Measurements from ENCODE around the gene RIMBP2.
A peak's percentile ranks its signal among the peaks of the same experiment; 100 is the strongest.

The RIMBP2 gene

GRCh38 chr12:130737731-130738130 lies 21.6 kb upstream of the RIMBP2 start:
- no peak for DNase-seq

DNA sequence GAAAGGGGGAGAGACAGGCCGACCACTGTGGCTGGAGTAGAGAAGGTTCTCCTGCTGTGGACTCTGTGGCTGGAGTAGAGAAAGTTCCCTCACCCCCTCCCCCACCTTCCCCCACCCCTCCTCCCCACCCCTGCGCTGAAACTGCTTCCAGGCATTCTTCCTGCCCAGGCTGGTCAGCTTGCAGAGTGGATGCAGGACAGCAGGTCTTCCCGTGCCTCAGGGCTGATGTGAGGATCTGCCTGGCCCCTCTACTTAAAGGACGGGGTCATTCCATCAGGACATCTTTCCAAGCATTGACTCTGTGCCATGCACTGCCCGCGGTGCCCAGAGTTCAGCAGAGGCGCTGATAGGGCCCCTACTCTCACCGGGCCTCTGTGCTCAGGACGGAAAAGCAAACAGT lies 13.2 kb upstream of the RIMBP2 start:
- DNase-seq, result no peak

DNA sequence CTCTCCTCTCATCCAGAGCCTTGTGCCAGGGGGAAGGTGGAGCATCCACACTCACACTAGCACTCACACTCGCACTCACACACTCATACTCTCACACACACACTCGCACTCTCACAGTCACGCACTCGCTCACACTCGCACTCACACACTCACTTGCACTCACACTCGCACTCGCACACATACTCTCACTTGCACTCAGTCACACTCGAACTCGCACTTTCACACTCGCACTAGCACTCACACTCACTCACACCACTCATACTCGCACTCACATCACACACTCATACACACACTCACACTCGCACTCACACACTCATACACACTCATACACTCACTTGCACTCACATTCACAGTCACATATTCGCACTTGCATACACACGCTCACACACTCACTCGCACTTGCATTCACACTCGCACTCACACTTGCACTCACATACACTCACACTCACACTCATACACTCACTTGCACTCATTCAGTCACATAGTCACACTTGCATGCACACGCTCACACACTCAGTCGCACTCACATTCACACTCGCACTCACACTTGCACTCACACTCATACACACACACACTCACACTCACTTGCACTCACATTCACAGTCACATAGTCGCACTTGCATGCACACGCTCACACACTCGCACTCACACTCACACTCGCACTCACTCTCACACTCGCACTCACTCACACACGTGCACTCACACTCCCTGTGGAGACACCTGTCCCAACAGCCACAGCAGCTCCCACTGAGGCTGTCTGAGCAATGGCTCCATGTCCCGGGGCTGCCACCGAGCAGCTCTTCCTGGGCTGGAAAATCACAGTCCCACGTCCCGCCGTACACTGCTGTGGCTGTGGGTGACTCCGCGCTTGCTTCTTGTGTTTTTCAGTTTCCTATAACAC lies 12.3 kb upstream of the RIMBP2 start:
- DNase-seq, result no peak

GRCh38 chr12:130719263-130719859 lies 3.3 kb upstream of the RIMBP2 start:
- no peak for DNase-seq

GRCh38 chr12:130717752-130718151 lies 1.7 kb upstream of the RIMBP2 start:
- DNase-seq, result no peak

- no peak for DNase-seq
These were observed 869 bp upstream of the RIMBP2 start for GRCh38 chr12:130716969-130717366.

- DNase-seq, result peak; percentile 64
These were observed 725 bp downstream of the RIMBP2 start for GRCh38 chr12:130715150-130715997.

- no peak for DNase-seq
These were observed 1.4 kb downstream of the RIMBP2 start for GRCh38 chr12:130714591-130715149.

GRCh38 chr12:130714091-130714590 lies 2.0 kb downstream of the RIMBP2 start:
- peak; percentile 39 for DNase-seq

DNA sequence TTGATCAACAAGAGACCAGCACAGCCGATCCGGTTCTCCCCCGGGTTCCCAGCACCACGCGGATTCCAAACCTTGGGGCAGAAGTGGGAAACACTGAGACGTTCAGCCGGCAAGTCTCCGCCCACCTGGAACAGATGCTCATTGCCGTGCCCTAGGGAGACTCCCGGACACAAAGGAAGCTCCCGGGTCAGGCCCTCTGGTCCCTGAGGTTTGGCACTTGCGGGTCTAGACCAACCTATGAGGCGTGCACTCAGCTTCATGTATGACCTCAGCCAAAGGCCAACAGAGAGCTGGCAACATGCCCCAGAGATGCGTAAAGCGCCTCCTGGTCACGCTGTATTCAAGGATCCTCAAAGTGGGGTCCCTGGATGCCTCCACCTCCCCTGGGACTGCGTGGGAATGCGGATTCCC lies 2.5 kb downstream of the RIMBP2 start:
- no peak for DNase-seq

- DNase-seq, result no peak
These were observed 3.6 kb downstream of the RIMBP2 start for GRCh38 chr12:130712346-130713065.

GRCh38 chr12:130711756-130712155 lies 4.3 kb downstream of the RIMBP2 start:
- DNase-seq, result no peak

DNA sequence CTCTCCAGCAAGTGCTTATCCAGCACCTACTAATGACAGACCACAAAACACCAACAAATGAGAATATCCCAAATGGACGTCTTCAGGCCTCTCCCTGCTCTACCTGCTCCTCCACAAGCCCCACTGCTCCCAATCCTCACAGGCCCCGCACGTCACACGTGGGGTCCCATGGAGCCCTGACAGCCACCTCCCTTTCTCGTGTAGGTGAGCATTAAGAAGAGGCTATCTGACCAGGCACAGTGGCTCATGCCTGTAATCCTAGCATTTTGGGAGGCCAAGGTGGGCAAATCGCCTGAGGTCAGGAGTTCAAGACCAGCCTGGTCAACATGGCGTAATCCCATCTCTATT lies 5.4 kb downstream of the RIMBP2 start:
- DNase-seq, result no peak

- DNase-seq, result no peak
These were observed 5.9 kb downstream of the RIMBP2 start for GRCh38 chr12:130709971-130710732.

DNA sequence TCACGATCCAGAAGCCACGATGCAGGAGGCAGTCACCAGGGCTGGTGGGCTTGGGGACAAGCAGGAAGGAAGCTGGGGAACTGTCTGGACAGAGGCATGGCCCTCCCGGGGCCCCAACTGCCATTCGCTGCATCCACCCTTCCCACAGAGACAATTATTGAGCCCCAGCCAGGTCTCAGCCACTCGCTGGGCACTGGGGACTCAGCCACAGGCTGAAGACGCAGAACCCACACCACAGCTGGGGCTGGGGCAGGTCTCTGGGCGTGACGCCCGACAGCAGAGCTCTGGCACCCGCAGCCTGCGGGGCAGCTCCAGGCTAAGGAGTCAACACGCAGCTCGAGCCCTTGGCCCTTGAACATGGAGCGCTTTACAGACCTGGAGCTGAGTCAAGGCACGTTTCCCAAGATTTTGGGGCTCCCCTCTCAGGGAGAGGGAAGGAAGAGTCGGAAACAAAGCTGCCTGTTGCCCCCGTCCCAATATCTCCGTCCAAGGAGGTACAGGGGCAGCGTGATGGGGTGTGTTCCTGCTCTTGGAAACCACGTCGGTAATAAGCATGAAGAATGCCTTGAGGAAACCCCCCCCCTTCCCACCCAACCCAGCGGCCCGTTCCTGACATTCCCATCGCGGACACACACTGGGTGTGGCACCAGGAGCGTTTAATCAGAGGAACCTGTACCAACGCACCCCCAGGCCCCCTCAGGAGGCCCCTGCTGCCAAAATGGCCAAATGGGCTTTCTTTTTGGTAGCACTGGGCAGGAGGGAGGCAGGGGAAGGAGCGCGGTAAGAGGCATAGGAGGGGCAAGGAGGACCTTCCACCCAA lies 6.7 kb downstream of the RIMBP2 start:
- DNase-seq, result no peak

GRCh38 chr12:130708648-130709047 lies 7.5 kb downstream of the RIMBP2 start:
- no peak for DNase-seq

- DNase-seq, result no peak
These were observed 8.6 kb downstream of the RIMBP2 start for GRCh38 chr12:130707571-130707891.

DNA sequence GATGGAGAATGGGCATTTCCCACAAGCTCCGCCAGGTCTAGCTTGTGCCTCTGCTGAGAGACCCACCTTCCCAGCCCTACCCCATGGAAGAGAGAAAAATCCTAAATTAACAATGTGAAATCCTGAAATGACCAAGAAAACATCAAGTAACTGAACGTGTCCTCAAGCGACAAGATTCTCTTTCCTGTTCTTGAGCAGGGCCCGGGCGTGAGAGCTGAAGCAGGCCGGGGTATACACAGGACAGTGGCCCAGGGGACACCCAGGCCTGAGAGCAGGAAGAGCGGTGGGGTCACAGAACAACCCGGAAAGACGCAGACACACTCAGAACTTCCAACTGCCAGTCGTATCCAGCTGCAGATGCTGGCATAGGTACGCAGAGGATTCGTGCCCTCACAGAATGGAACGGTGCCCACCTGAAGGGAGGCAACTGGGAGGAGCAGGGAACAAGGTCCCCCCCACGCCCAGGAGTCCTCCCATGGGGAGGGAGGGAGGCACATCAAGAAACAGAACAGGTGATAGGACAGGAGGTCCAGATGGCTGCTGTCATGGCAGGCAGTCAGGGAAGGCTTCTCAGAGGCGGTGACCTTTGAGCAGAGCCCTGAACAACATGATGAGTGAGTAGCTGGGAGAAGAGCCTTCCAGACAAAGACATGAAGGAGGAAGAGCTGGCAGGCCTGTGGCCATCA lies 9.1 kb downstream of the RIMBP2 start:
- no peak for DNase-seq

DNA sequence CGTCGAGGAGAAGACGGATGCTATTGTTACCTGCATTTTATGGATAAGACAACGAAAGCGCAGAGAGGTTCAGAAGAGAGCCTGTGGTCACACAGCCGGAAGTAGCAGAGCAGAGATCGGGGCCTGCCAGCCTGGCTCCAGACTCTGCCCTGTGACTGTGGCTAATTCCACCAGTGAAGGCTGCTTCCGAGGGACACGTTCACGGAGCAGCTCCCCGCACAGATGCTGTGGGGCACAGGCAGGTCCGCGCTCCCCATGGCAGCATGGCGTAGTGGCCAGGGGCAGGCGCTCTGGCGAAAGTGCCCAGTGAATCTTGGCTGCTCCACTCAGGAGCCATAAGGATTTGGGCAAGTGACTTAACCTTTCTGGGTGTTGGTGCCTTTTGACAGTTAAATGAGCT lies 9.8 kb downstream of the RIMBP2 start:
- no peak for DNase-seq
